BLaER1 treated with 17β-estradiol and CSF1 and Interleukin-3, amounts not matched to agents 10 nM and 100 nM (cell line): ENCODE results near the gene MAN1B1.
A peak's percentile ranks its signal among the peaks of the same experiment; 100 is the strongest.

ENCODE experiments used
- H3K27ac ChIP-seq, 11 experiments: shearing (Covaris generic); formaldehyde crosslinking; 2 replicates each; pipeline ENCODE4 v1.8.1; 2022
- H3K27me3 ChIP-seq, 11 experiments: shearing (Covaris generic); formaldehyde crosslinking; 2 replicates each; pipeline ENCODE4 v1.8.1; 2022
- H3K36me3 ChIP-seq, 11 experiments: shearing (Covaris generic); formaldehyde crosslinking; 2 replicates each; pipeline ENCODE4 v1.8.1; 2022
- H3K4me1 ChIP-seq, 10 experiments: shearing (Covaris generic); formaldehyde crosslinking; 2 replicates each; pipeline ENCODE4 v1.8.1; 2022
- H3K4me2 ChIP-seq, 11 experiments: shearing (Covaris generic); formaldehyde crosslinking; 2 replicates each; pipeline ENCODE4 v1.8.1; 2022
- H3K4me3 ChIP-seq, 10 experiments: shearing (Covaris generic); formaldehyde crosslinking; 2 replicates each; pipeline ENCODE4 v1.8.1; 2022
- H3K9ac ChIP-seq, 11 experiments: shearing (Covaris generic); formaldehyde crosslinking; 2 replicates each; pipeline ENCODE4 v1.8.1; 2022
- H3K9me3 ChIP-seq, 11 experiments: shearing (Covaris generic); formaldehyde crosslinking; replicated peaks in 1 of 11; 2 replicates each; pipeline ENCODE4 v1.8.1; 2022
- H4K20me1 ChIP-seq, 11 experiments: shearing (Covaris generic); formaldehyde crosslinking; 2 replicates each; pipeline ENCODE4 v1.8.1; 2022
- Cebpa-rat ChIP-seq, 11 experiments: shearing (Covaris generic); IDR thresholded peaks; 2 replicates each; pipeline ENCODE4 v1.8.1; 2022

MAN1B1 gene

DNA sequence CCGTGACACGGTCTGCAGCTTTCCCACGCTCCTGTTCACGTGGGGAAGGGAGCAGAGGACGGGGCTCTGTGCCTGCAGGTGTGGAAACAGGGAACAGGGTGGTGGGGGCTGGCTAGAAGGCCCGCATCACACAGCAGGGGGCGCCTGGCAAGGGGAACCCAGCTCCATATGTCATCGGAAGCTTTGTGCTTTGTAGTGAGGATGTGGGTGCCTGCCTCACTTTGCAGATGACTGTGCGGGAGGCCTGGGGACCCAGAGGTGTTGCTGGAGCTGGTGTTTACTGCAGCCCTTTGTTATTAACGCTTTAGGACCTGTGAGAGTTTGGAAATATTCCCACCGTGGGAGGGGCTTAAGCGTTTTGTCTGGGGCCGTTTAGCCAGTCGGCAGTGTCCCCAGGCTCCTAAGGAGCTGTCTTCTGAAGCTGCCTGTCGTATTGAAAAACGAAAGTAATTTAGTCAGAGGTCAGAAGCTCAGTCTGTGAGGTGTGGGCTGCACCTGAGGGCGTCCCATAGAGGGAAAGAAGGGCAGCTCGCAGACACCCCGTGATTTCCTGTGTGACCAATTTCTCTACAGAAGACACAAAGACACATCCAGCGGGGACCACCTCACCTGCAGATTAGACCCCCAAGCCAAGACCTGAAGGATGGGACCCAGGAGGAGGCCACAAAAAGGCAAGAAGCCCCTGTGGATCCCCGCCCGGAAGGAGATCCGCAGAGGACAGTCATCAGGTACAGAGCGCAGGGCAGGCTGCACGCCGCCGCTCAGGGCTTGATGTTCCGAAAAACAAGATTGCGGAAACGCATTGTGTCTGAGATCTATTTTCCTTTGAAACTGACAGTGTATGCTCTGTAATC lies 9.1 kb downstream of the MAN1B1 start:
- Histone ChIP-seq H3K4me1 (peaks cover 9 to 30% (median 28%) of the 10 kb centered on the region in 10 experiments), H3K27me3 (no peaks in the 10 kb centered on the region), H3K4me3 (peak overlapping the region in 4 of 10 experiments; percentile 9 to 40 (median 21); a peak in 4 of 20 replicates), H3K9ac (peak overlapping the region in 9 of 11 experiments; percentile 3 to 61 (median 55); a peak in 14 of 22 replicates), H3K27ac (peak overlapping the region in 8 of 11 experiments; percentile 6 to 56 (median 44); a peak in 15 of 22 replicates), H3K36me3 (peaks cover 56 to 87% (median 63%) of the 10 kb centered on the region in 11 experiments), H3K9me3 (peaks cover 0 to 6% (median 2%) of the 10 kb centered on the region in 11 experiments; a peak in 18 of 22 replicates), H4K20me1 (peaks cover 0 to 36% (median 0%) of the 10 kb centered on the region in 11 experiments; a peak in 10 of 22 replicates), H3K4me2 (peak overlapping the region; percentile 40 to 81 (median 70))
- no peak for TF ChIP-seq Cebpa-rat (IDR thresholded peaks at IDR 0.05)

- Histone ChIP-seq H3K27me3 (no peaks in the 10 kb centered on the region), H3K27ac (peak overlapping the region in 1 of 11 experiments; percentile 52; a peak in 1 of 22 replicates), H4K20me1 (peaks cover 0 to 36% (median 0%) of the 10 kb centered on the region in 11 experiments; a peak in 9 of 22 replicates), H3K4me2 (peak overlapping the region in 8 of 11 experiments; percentile 2 to 81 (median 70); a peak in 14 of 22 replicates), H3K9me3 (peaks cover 4 to 17% (median 13%) of the 10 kb centered on the region in 11 experiments; a peak in 21 of 22 replicates), H3K4me1 (peaks cover 9 to 28% (median 26%) of the 10 kb centered on the region in 10 experiments), H3K4me3 (no peak overlapping the region), H3K36me3 (peaks cover 59 to 87% (median 69%) of the 10 kb centered on the region in 11 experiments), H3K9ac (peak overlapping the region in 6 of 11 experiments; percentile 0 to 59 (median 30); a peak in 6 of 22 replicates)
- TF ChIP-seq Cebpa-rat (IDR thresholded peaks at IDR 0.05) = no peak
These were observed 10.2 kb downstream of the MAN1B1 start for GRCh38 chr9:137096785-137097546.

- TF ChIP-seq Cebpa-rat (IDR thresholded peaks at IDR 0.05) = no peak
- Histone ChIP-seq H3K9ac (peak overlapping the region in 1 of 11 experiments; percentile 19; a peak in 1 of 22 replicates), H3K4me3 (no peak overlapping the region), H4K20me1 (peaks cover 0 to 36% (median 0%) of the 10 kb centered on the region in 11 experiments; a peak in 9 of 22 replicates), H3K27me3 (no peaks in the 10 kb centered on the region), H3K9me3 (peaks cover 12 to 26% (median 22%) of the 10 kb centered on the region in 11 experiments; a peak in 21 of 22 replicates), H3K4me2 (peak overlapping the region in 4 of 11 experiments; percentile 67 to 81 (median 76); a peak in 3 of 22 replicates), H3K27ac (no peak overlapping the region), H3K36me3 (peaks cover 61 to 87% (median 73%) of the 10 kb centered on the region in 11 experiments), H3K4me1 (peaks cover 9 to 28% (median 26%) of the 10 kb centered on the region in 10 experiments)
These were observed 11.1 kb downstream of the MAN1B1 start for GRCh38 chr9:137097761-137098462.

- H3K4me3 ChIP-seq = no peak overlapping the region
- peaks cover 9 to 28% (median 26%) of the 10 kb centered on the region in 10 experiments for H3K4me1 ChIP-seq
- peaks cover 71 to 88% (median 81%) of the 10 kb centered on the region in 11 experiments for H3K36me3 ChIP-seq
- no peak overlapping the region for H3K27ac ChIP-seq
- H3K4me2 ChIP-seq = no peak overlapping the region
- no peak for TF ChIP-seq Cebpa-rat (IDR thresholded peaks at IDR 0.05)
- no peaks in the 10 kb centered on the region for H3K27me3 ChIP-seq
- H3K9ac ChIP-seq = no peak overlapping the region
- peaks cover 20 to 37% (median 32%) of the 10 kb centered on the region in 11 experiments; a peak in 21 of 22 replicates for H3K9me3 ChIP-seq
- H4K20me1 ChIP-seq = peaks cover 0 to 36% (median 0%) of the 10 kb centered on the region in 11 experiments; a peak in 9 of 22 replicates
These were observed 12.4 kb downstream of the MAN1B1 start for GRCh38 chr9:137099231-137099630.

GRCh38 chr9:137103206-137103999 lies 16.6 kb downstream of the MAN1B1 start:
- Histone ChIP-seq H3K27ac (no peak overlapping the region), H3K36me3 (peaks cover 94 to 100% (median 97%) of the 10 kb centered on the region in 11 experiments), H3K27me3 (no peaks in the 10 kb centered on the region), H3K9me3 (peaks cover 20 to 37% (median 32%) of the 10 kb centered on the region in 11 experiments; a peak in 21 of 22 replicates), H4K20me1 (peaks cover 0 to 41% (median 20%) of the 10 kb centered on the region in 11 experiments; a peak in 17 of 22 replicates), H3K4me3 (no peak overlapping the region), H3K4me1 (no peaks in the 10 kb centered on the region), H3K9ac (no peak overlapping the region), H3K4me2 (no peak overlapping the region)
- TF ChIP-seq Cebpa-rat (IDR thresholded peaks at IDR 0.05) = no peak

GRCh38 chr9:137105814-137106661 lies 19.3 kb downstream of the MAN1B1 start:
- H3K9me3 ChIP-seq = peaks cover 20 to 30% (median 29%) of the 10 kb centered on the region in 11 experiments; a peak in 21 of 22 replicates
- TF ChIP-seq Cebpa-rat (IDR thresholded peaks at IDR 0.05) = no peak
- H3K9ac ChIP-seq = no peak overlapping the region; a peak in 1 of 22 replicates
- no peak overlapping the region for H3K27ac ChIP-seq
- peaks cover 94 to 100% (median 98%) of the 10 kb centered on the region in 11 experiments for H3K36me3 ChIP-seq
- H3K4me1 ChIP-seq = no peaks in the 10 kb centered on the region
- no peak overlapping the region for H3K4me3 ChIP-seq
- peaks cover 24 to 59% (median 45%) of the 10 kb centered on the region in 11 experiments; a peak in 21 of 22 replicates for H4K20me1 ChIP-seq
- no peaks in the 10 kb centered on the region for H3K27me3 ChIP-seq
- H3K4me2 ChIP-seq = no peak overlapping the region
